Transverse colon (tissue), 4 donors: ENCODE results near the gene NR1H3. TPM values are rescaled to one million over a fixed set of nuclear protein-coding genes. Genes with fewer than 3 reads are reported as not detected.

Experiments used
- DNase-seq: peaks from one replicate; pipeline ENCODE4 v3.0.0-alpha.2; 2019
- H3K27ac ChIP-seq, 4 donors: fragments of 200-600 bp; sonication (generic); 2 replicates each; pipeline ENCODE4 v1.5.1; 2016 to 2018; ENCODE audit warnings: inconsistent platforms in 4 of 4
- H3K27me3 ChIP-seq: fragments of 200-600 bp; sonication (generic); 2 replicates; pipeline ENCODE4 v1.5.1; 2017; ENCODE audit warnings: inconsistent platforms
- H3K36me3 ChIP-seq, 4 donors: fragments of 200-600 bp; sonication (generic); 2 replicates each; pipeline ENCODE4 v1.5.1; 2017 to 2019; ENCODE audit warnings: inconsistent platforms in 4 of 4
- H3K4me1 ChIP-seq, 4 donors: fragments of 200-600 bp; sonication (generic); 2 replicates each; pipeline ENCODE4 v1.5.1; 2017 to 2020; ENCODE audit warnings: inconsistent platforms in 4 of 4
- H3K4me3 ChIP-seq, 4 donors: fragments of 200-600 bp; sonication (generic); 1 replicate in 1 of 4; 2 replicates in 3 of 4; pipeline versions ENCODE4 v1.5.1 to v1.6.1; 2017 to 2019; ENCODE audit warnings: inconsistent platforms in 4 of 4
- H3K9me3 ChIP-seq, 2 donors: fragments of 200-600 bp; sonication (generic); 2 replicates each; pipeline ENCODE4 v1.5.1; 2017 to 2019; ENCODE audit warnings: inconsistent platforms in 2 of 2
- EP300 ChIP-seq: sonication (generic); formaldehyde crosslinking; IDR thresholded peaks from one replicate; pipeline ENCODE4 v1.6.1; 2017; ENCODE audit warnings: antibody characterized with exemption, low read depth
- POLR2A ChIP-seq: fragments of 450-650 bp; IDR thresholded peaks from one replicate; pipeline ENCODE4 v1.6.1; 2016; ENCODE audit warnings: antibody characterized with exemption, mild to moderate bottlenecking, moderate library complexity
- POLR2AphosphoS5 ChIP-seq, 3 donors: sonication (generic); formaldehyde crosslinking; IDR thresholded peaks; one replicate each; pipeline ENCODE4 v1.6.1; 2016; ENCODE audit warnings: antibody characterized with exemption in 3 of 3
- WGBS, 2 donors: methylation state at CpG; one replicate each; pipeline ENCODE4 v1.1.5; 2018; ENCODE audit warnings: low coverage in 1 of 2; 5-methylcytosine and 5-hydroxymethylcytosine counted together
- in situ Hi-C, 4 donors: fragments of 200-750 bp; cut with MboI; loops; one replicate each; pipeline versions ENCODE4 v1.15.0 to v1.15.1; 2017; ENCODE audit warnings: low sequenced_read_pairs in 3 of 4, low pct_ligation_motif_present in 1 of 4, low pct_unique_long_range_greater_than_20kb in 1 of 4
- intact Hi-C: fragments of 100-400 bp; cut with DNase I; formaldehyde crosslinking; loops from one replicate; pipeline ENCODE4 v1.15.1; 2023; ENCODE audit warnings: low total_unique reads
- total RNA-seq, 4 donors: library from RNA; depleted of rRNA; stranded (reverse); fragments of >200 nt; gene quantifications; one replicate each; pipeline ENCODE4 v1.1.0, GENCODE V29; 2016
- TF ChIP-seq, protein P1 (sequence below), 5 experiments: fragments of 200-600 bp in 3 of 5; fragments of 450-650 bp in 2 of 5; sonication (generic) in 3 of 5; IDR thresholded peaks; 1 replicate in 2 of 5; 2 replicates in 3 of 5; pipeline ENCODE4 v1.5.1; 2016 to 2017; ENCODE audit warnings: antibody characterized with exemption in 5 of 5, inconsistent platforms in 3 of 5, mild to moderate bottlenecking in 2 of 5, moderate library complexity in 1 of 5

Gene NR1H3
- total RNA-seq, 4 donors from 2014 or later: 28.7 to 124 (median 113) TPM

DNA sequence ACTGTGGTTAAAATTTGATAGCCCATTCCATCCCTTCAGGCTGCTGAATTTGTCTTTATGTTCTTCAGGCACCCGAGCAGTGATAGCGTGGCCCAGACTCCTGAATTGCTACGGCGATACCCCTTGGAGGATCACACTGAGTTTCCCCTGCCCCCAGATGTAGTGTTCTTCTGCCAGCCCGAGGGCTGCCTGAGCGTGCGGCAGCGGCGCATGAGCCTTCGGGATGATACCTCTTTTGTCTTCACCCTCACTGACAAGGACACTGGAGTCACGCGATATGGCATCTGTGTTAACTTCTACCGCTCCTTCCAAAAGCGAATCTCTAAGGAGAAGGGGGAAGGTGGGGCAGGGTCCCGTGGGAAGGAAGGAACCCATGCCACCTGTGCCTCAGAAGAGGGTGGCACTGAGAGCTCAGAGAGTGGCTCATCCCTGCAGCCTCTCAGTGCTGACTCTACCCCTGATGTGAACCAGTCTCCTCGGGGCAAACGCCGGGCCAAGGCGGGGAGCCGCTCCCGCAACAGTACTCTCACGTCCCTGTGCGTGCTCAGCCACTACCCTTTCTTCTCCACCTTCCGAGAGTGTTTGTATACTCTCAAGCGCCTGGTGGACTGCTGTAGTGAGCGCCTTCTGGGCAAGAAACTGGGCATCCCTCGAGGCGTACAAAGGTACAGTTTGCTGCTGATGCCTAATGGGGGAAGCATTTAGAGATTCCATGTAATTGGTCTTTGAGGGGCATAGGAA lies 16.9 kb downstream of the NR1H3 start:
- in situ Hi-C loops: loop anchor here in 1 of 4 donors (25.0 kb wide), 1 partner anchor 463 kb away; no protein-coding TSS in a partner anchor
- H3K4me3 ChIP-seq: no peak overlapping the region
- H3K27me3 ChIP-seq: no peaks in the 10 kb centered on the region
- H3K27ac ChIP-seq: no peak overlapping the region
- TF ChIP-seq POLR2A: no peak
- TF ChIP-seq, protein P1, sequence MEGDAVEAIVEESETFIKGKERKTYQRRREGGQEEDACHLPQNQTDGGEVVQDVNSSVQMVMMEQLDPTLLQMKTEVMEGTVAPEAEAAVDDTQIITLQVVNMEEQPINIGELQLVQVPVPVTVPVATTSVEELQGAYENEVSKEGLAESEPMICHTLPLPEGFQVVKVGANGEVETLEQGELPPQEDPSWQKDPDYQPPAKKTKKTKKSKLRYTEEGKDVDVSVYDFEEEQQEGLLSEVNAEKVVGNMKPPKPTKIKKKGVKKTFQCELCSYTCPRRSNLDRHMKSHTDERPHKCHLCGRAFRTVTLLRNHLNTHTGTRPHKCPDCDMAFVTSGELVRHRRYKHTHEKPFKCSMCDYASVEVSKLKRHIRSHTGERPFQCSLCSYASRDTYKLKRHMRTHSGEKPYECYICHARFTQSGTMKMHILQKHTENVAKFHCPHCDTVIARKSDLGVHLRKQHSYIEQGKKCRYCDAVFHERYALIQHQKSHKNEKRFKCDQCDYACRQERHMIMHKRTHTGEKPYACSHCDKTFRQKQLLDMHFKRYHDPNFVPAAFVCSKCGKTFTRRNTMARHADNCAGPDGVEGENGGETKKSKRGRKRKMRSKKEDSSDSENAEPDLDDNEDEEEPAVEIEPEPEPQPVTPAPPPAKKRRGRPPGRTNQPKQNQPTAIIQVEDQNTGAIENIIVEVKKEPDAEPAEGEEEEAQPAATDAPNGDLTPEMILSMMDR (IDR thresholded peaks at IDR 0.05): no peak
- no peak for TF ChIP-seq POLR2AphosphoS5 (IDR thresholded peaks at IDR 0.05)
- TF ChIP-seq EP300: no peak
- no peaks in the 10 kb centered on the region for H3K9me3 ChIP-seq
- 97% methylated on average over 28 of the region's 28 CpGs; no CpG with 5 or more reads in 1 of the 2 donors for WGBS, 2 donors
- H3K36me3 ChIP-seq: peaks cover 0 to 53% (median 27%) of the 10 kb centered on the region in 4 donors
- intact Hi-C loops: loop anchor here (10.0 kb wide), 1 partner anchor 70 kb away; no protein-coding TSS in a partner anchor
- DNase-seq: no peak
- peaks cover 18 to 26% (median 22%) of the 10 kb centered on the region in 4 donors for H3K4me1 ChIP-seq

DNA sequence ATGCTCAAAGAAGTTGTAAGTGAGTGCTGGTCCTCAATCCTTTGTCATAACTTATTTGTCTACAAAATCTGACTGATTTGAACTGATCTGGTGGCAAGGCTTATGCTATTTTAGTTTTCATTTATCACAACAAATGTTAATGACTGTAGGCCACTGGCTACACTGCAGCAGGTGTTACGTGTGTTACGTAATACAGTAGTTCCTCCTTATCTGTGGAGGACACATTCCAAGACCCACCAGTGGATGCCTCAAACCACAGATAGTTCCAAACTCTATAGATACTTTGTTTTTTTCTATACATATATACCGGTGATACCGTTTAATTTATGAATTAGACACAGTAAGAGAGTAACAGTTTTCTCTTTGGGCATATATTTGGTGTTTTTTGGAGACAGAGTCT lies 19.1 kb downstream of the NR1H3 start:
- peaks cover 0 to 75% (median 35%) of the 10 kb centered on the region in 4 donors for H3K36me3 ChIP-seq
- H3K27me3 ChIP-seq: no peaks in the 10 kb centered on the region
- intact Hi-C loops: loop anchor here (10.0 kb wide), 1 partner anchor 68 kb away; no protein-coding TSS in a partner anchor
- no peak overlapping the region for H3K27ac ChIP-seq
- in situ Hi-C loops: loop anchor here in 1 of 4 donors (25.0 kb wide), 1 partner anchor 460 kb away; no protein-coding TSS in a partner anchor
- no peak for TF ChIP-seq POLR2A
- TF ChIP-seq POLR2AphosphoS5 (IDR thresholded peaks at IDR 0.05): no peak
- no peak for TF ChIP-seq EP300
- TF ChIP-seq, protein P1 (IDR thresholded peaks at IDR 0.05): no peak
- no peak overlapping the region for H3K4me3 ChIP-seq
- peaks cover 6 to 12% (median 8%) of the 10 kb centered on the region in 4 donors for H3K4me1 ChIP-seq
- WGBS, 2 donors: 83 to 92% methylated on average over 2 to 4 of the region's 4 CpGs
- no peaks in the 10 kb centered on the region for H3K9me3 ChIP-seq
- no peak for DNase-seq

DNA sequence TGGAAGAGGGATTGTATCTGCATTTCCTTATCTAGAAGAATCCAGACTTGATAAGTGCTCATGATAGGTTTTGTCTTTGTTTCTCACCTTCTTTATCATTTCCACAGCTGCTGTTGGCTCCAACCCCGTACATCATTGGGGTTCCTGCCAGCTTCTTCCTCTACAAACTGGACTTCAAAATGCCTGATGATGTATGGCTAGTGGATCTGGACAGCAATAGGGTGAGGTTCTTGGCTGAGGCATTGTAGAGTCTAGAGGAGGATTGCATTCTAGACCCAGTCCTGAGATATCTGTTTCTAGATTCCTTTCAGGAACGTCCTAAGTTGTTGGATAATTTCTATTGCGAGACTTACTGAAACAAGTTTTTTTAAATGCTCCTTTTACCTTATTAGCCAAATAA lies 20.3 kb downstream of the NR1H3 start:
- Histone ChIP-seq H3K36me3 (peaks cover 0 to 87% (median 41%) of the 10 kb centered on the region in 4 donors), H3K4me1 (peaks cover 0 to under 1% (median 0%) of the 10 kb centered on the region in 4 donors), H3K27me3 (no peaks in the 10 kb centered on the region), H3K27ac (no peak overlapping the region), H3K4me3 (no peak overlapping the region), H3K9me3 (no peaks in the 10 kb centered on the region)
- no peak for TF ChIP-seq EP300
- no peak for TF ChIP-seq POLR2AphosphoS5 (IDR thresholded peaks at IDR 0.05)
- TF ChIP-seq POLR2A: no peak
- TF ChIP-seq, protein P1 (IDR thresholded peaks at IDR 0.05): no peak
- 80 to 91% methylated on average over 1 to 3 of the region's 3 CpGs for WGBS, 2 donors
- in situ Hi-C loops (loop anchor here in 1 of 4 donors (25.0 kb wide), 1 partner anchor 459 kb away; no protein-coding TSS in a partner anchor), intact Hi-C loops (loop anchor here (10.0 kb wide), 1 partner anchor 67 kb away; no protein-coding TSS in a partner anchor)
- no peak for DNase-seq

DNA sequence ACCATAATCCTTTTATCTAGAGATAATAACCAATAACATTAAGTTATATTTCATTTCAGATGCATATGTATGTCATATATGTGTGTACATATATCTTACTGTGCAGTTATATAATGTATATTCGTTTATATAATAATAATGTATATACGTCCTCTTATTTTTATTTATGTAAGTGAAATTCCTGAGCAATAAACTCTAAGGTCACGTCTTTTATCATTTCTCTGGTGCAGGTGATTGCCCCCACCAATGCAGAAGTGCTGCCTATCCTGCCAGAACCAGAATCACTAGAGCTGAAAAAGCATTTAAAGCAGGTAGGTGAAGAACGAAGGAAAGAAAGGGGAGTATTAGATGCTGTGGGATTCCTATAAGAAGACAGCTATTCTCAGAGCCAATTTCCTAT lies 21.0 kb downstream of the NR1H3 start:
- no peak overlapping the region for H3K4me3 ChIP-seq
- no peak for TF ChIP-seq EP300
- TF ChIP-seq, protein P1 (IDR thresholded peaks at IDR 0.05): no peak
- no peak for TF ChIP-seq POLR2AphosphoS5 (IDR thresholded peaks at IDR 0.05)
- no peak for TF ChIP-seq POLR2A
- no peak overlapping the region for H3K27ac ChIP-seq
- WGBS, 2 donors: 78 to 89% methylated on average over 4 of the region's 4 CpGs
- no peaks in the 10 kb centered on the region for H3K4me1 ChIP-seq
- intact Hi-C loops (loop anchor here (10.0 kb wide), 1 partner anchor 66 kb away; no protein-coding TSS in a partner anchor), in situ Hi-C loops (loop anchor here in 1 of 4 donors (25.0 kb wide), 1 partner anchor 459 kb away; no protein-coding TSS in a partner anchor)
- no peaks in the 10 kb centered on the region for H3K27me3 ChIP-seq
- H3K9me3 ChIP-seq: no peaks in the 10 kb centered on the region
- DNase-seq: no peak
- H3K36me3 ChIP-seq: peaks cover 0 to 94% (median 44%) of the 10 kb centered on the region in 4 donors
